Left hindlimb (tissue), 1 donor: Measurements from ENCODE around the gene PHF21B.

Experiments used
- DNase-seq: peaks from one replicate; pipeline ENCODE4 v3.0.0-alpha.2; 2018

PHF21B gene

GRCh38 chr22:44890416-44891292 lies 119.2 kb downstream of the PHF21B start:
- no peak for DNase-seq

GRCh38 chr22:44889255-44889878 lies 120.4 kb downstream of the PHF21B start:
- DNase-seq, result no peak

- no peak for DNase-seq
These were observed 121.1 kb downstream of the PHF21B start for GRCh38 chr22:44888491-44889254.

GRCh38 chr22:44887941-44888366 lies 121.9 kb downstream of the PHF21B start:
- no peak for DNase-seq

- no peak for DNase-seq
These were observed 123.9 kb downstream of the PHF21B start for GRCh38 chr22:44885806-44886360.

- no peak for DNase-seq
These were observed 124.6 kb downstream of the PHF21B start for GRCh38 chr22:44884968-44885805.

- DNase-seq, result no peak
These were observed 125.2 kb downstream of the PHF21B start for GRCh38 chr22:44884562-44884961.

GRCh38 chr22:44883011-44883421 lies 126.8 kb downstream of the PHF21B start:
- no peak for DNase-seq

- DNase-seq, result no peak
These were observed 127.4 kb downstream of the PHF21B start for GRCh38 chr22:44882226-44882905.

GRCh38 chr22:44881624-44882023 lies 128.2 kb downstream of the PHF21B start:
- DNase-seq, result no peak

- no peak for DNase-seq
These were observed 129.1 kb downstream of the PHF21B start for GRCh38 chr22:44880610-44881290.

GRCh38 chr22:44879301-44879680 lies 130.5 kb downstream of the PHF21B start:
- DNase-seq, result no peak

- DNase-seq, result no peak
These were observed 131.1 kb downstream of the PHF21B start for GRCh38 chr22:44878483-44879300.

GRCh38 chr22:44876921-44877320 lies 132.9 kb downstream of the PHF21B start:
- no peak for DNase-seq

GRCh38 chr22:44871782-44872181 lies 138.0 kb downstream of the PHF21B start:
- no peak for DNase-seq

GRCh38 chr22:44870021-44870420 lies 139.8 kb downstream of the PHF21B start:
- no peak for DNase-seq

- no peak for DNase-seq
These were observed 140.6 kb downstream of the PHF21B start for GRCh38 chr22:44869196-44869595.

- DNase-seq, result no peak
These were observed 144.4 kb downstream of the PHF21B start for GRCh38 chr22:44865193-44866057.
